A673 (cell line): ENCODE measurements around the gene EML1. TPM values are rescaled to one million over a fixed set of nuclear protein-coding genes. Genes with fewer than 3 reads are reported as not detected.
A peak's percentile ranks its signal among the peaks of the same experiment; 100 is the strongest.

ENCODE experiments used
- BruUV-seq: library from RNA; stranded (reverse); fragments of 400-500 nt; replicated peaks from 2 replicates; lab custom pipeline; 2021; lab: Mats Ljungman, UMichigan
- CTCF ChIA-PET: fragments of 300-600 bp; sonication (Branson Sonifier 250); formaldehyde crosslinking; loops from one replicate; lab custom pipeline; 2022; ENCODE audit warnings: antibody characterized with exemption; lab: Charles Lee
- POLR2A ChIA-PET: fragments of 300-600 bp; sonication (Branson Sonifier 250); formaldehyde crosslinking; loops from one replicate; lab custom pipeline; 2022; ENCODE audit warnings: antibody characterized with exemption; ENCODE audit not compliant: low non-redundant PET; lab: Charles Lee
- DNase-seq: peaks from one replicate; pipeline ENCODE4 v3.0.0-alpha.2; 2015; ENCODE audit warnings: low spot score
- H3K27ac ChIP-seq: fragments of 200-600 bp; sonication (generic); 2 replicates; pipeline ENCODE4 v1.5.1; 2016; ENCODE audit warnings: mixed run types, low read depth, mild to moderate bottlenecking, mixed read lengths, antibody characterized with exemption, low read length; ENCODE audit not compliant: poor library complexity, severe bottlenecking
- H3K27me3 ChIP-seq: fragments of 200-600 bp; sonication (generic); replicated peaks from 2 replicates; pipeline ENCODE4 v1.6.1; 2017; ENCODE audit warnings: mixed run types, low read depth, mild to moderate bottlenecking, mixed read lengths, antibody characterized with exemption, low read length; ENCODE audit not compliant: insufficient read depth, poor library complexity
- H3K36me3 ChIP-seq: fragments of 200-600 bp; sonication (generic); 2 replicates; pipeline ENCODE4 v1.6.1; 2016; ENCODE audit warnings: mixed run types, mild to moderate bottlenecking, mixed read lengths, antibody characterized with exemption, low read length; ENCODE audit not compliant: insufficient read depth, poor library complexity, severe bottlenecking
- H3K4me1 ChIP-seq: fragments of 200-600 bp; sonication (generic); 2 replicates; pipeline ENCODE4 v1.6.1; 2017; ENCODE audit warnings: mixed run types, mild to moderate bottlenecking, mixed read lengths, antibody characterized with exemption, low read length; ENCODE audit not compliant: insufficient read depth, poor library complexity, severe bottlenecking
- H3K4me3 ChIP-seq: fragments of 200-600 bp; sonication (generic); 2 replicates; pipeline ENCODE4 v1.5.1; 2016; ENCODE audit warnings: low read depth, mixed run types, mild to moderate bottlenecking, mixed read lengths, low read length; ENCODE audit not compliant: poor library complexity, severe bottlenecking
- H3K9me3 ChIP-seq: fragments of 200-600 bp; sonication (generic); 2 replicates; pipeline ENCODE4 v1.6.1; 2016; ENCODE audit warnings: mixed run types, low read depth, mild to moderate bottlenecking, mixed read lengths, antibody characterized with exemption, low read length; ENCODE audit not compliant: poor library complexity, severe bottlenecking
- EZH2 ChIP-seq: fragments of 200-600 bp; sonication (generic); IDR thresholded peaks from 2 replicates; pipeline ENCODE4 v1.6.1; 2017; ENCODE audit warnings: borderline replicate concordance, low read depth, mild to moderate bottlenecking, mixed read lengths, antibody characterized with exemption, low read length; ENCODE audit not compliant: poor library complexity, severe bottlenecking
- intact Hi-C: fragments of 100-400 bp; cut with micrococcal nuclease; formaldehyde crosslinking; loops from one replicate; pipeline ENCODE4 v1.10.0; 2022; ENCODE audit not compliant: unreplicated experiment
- total RNA-seq: library from RNA; stranded (reverse); gene quantifications from 2 replicates; pipeline ENCODE4 v1.2.3, GENCODE V29; 2021
- TF ChIP-seq, protein P1 (sequence below): fragments of 300-800, 200-600 bp; sonication (generic); conservative IDR thresholded peaks from 2 replicates; pipeline ENCODE4 v1.5.1; 2017; ENCODE audit warnings: low read depth, mild to moderate bottlenecking, antibody characterized with exemption, low read length, moderate library complexity, mixed read lengths

The EML1 gene
- total RNA-seq, 1 experiment from 2014 or later, result 34.1 TPM

DNA sequence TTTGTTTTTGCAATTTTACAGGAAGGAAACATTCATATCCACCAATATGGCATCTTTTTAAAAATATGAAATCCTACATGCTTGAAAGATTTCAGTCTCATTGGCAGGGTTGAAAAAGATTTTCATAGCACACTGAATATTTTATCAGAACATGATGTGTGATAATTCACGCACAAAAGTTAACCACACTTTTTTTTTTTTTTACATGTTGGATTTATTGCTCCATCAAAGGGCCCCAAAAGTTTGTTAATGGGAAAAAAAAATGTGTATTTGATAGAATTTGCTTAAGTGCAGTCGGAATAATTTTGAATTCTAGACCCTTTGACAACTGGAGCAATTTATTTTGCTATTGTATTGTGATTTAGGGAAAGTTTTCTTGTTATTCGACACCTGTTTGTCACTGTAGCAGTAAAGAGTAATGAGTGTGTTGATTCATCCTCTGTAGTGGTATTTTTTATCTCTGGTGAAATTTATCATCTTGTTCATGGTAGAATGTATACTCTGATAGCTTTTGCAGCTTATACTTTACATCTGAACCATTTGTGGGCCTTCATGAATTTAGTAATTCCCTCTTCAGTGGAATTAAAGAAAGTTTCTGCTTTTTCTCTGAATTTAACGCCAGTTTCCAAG lies 1.1 kb downstream of the EML1 start:
- BruUV-seq, result TSS peak; percentile 61
- Histone ChIP-seq H3K9me3 (peaks cover 5% of the 10 kb centered on the region), H3K4me1 (peaks cover 33% of the 10 kb centered on the region), H3K27ac (no peak overlapping the region), H3K4me3 (peak overlapping the region; percentile 59), H3K27me3 (no peaks in the 10 kb centered on the region), H3K36me3 (no peaks in the 10 kb centered on the region)
- POLR2A ChIA-PET, result no interaction called here
- no peak for DNase-seq
- CTCF ChIA-PET, result no interaction called here
- no peak for TF ChIP-seq EZH2
- TF ChIP-seq, protein P1, sequence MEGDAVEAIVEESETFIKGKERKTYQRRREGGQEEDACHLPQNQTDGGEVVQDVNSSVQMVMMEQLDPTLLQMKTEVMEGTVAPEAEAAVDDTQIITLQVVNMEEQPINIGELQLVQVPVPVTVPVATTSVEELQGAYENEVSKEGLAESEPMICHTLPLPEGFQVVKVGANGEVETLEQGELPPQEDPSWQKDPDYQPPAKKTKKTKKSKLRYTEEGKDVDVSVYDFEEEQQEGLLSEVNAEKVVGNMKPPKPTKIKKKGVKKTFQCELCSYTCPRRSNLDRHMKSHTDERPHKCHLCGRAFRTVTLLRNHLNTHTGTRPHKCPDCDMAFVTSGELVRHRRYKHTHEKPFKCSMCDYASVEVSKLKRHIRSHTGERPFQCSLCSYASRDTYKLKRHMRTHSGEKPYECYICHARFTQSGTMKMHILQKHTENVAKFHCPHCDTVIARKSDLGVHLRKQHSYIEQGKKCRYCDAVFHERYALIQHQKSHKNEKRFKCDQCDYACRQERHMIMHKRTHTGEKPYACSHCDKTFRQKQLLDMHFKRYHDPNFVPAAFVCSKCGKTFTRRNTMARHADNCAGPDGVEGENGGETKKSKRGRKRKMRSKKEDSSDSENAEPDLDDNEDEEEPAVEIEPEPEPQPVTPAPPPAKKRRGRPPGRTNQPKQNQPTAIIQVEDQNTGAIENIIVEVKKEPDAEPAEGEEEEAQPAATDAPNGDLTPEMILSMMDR, result no peak
- intact Hi-C loops, result loop anchor here (5.0 kb wide), 1 partner anchor 88 kb away; no protein-coding TSS in a partner anchor

DNA sequence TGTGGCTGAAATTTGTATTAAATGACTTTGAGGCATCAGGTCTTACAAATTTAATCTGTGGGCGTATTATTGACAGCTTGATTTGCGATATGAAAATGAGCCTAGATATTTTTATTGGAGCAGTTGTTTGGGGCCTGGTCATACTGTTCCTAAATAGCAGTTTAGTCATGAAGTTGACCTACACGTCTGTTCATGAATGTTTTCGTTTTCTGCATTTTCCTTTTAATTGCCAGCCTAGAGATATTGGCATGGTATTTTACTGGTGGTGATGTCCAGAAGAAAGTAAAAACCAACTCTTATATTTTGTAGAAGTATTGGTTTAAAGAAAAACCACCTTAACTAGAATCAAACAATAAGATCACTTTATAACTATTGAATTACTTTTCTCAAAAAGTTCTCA lies 1.8 kb downstream of the EML1 start:
- CTCF ChIA-PET, result no interaction called here

DNA sequence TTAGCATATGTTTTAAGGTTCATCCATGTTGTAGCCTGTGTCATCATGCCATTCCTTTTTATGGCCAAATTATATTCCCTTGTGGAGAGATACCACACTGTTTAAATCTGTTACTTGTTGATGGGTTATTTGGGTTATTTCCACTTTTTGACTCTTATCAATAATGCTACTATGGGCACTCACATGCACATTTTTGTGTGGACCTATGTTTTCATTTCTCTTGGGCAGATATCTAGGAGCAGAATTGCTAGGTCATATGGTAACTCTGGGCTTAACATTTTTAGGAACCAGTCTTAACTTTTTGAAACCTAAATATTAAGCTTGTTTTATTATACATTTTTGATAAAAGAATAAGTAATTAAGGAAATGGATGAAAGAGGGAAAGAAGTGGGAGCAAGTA lies 4.0 kb downstream of the EML1 start:
- no peaks in the 10 kb centered on the region for H3K36me3 ChIP-seq
- TF ChIP-seq, protein P1, result no peak
- TF ChIP-seq EZH2, result no peak
- BruUV-seq, result no TSS peak
- H3K4me3 ChIP-seq, result no peak overlapping the region
- no peak overlapping the region for H3K27ac ChIP-seq
- DNase-seq, result no peak
- CTCF ChIA-PET, result no interaction called here
- POLR2A ChIA-PET, result no interaction called here
- H3K9me3 ChIP-seq, result peaks cover 5% of the 10 kb centered on the region
- peaks cover 19% of the 10 kb centered on the region for H3K4me1 ChIP-seq
- intact Hi-C loops, result no loop called here
- no peaks in the 10 kb centered on the region for H3K27me3 ChIP-seq

More for the DNA sequence above, 1.8 kb downstream of the EML1 start:
- no peak for TF ChIP-seq EZH2
- TF ChIP-seq, protein P1, result no peak
- no peaks in the 10 kb centered on the region for H3K36me3 ChIP-seq
- H3K27me3 ChIP-seq, result no peaks in the 10 kb centered on the region
- BruUV-seq, result no TSS peak
- H3K4me1 ChIP-seq, result peaks cover 33% of the 10 kb centered on the region
- H3K9me3 ChIP-seq, result peaks cover 5% of the 10 kb centered on the region
- DNase-seq, result no peak
- H3K27ac ChIP-seq, result no peak overlapping the region
- no peak overlapping the region for H3K4me3 ChIP-seq
- POLR2A ChIA-PET, result no interaction called here
- intact Hi-C loops, result no loop called here
